SW 1271 (cell line): ENCODE measurements around the gene CFAP221.

Experiments used
- DNase-seq, 2 experiments: peaks; one replicate each; lab custom pipeline; 2025; lab: John Stamatoyannopoulos, UW

Gene CFAP221

DNA sequence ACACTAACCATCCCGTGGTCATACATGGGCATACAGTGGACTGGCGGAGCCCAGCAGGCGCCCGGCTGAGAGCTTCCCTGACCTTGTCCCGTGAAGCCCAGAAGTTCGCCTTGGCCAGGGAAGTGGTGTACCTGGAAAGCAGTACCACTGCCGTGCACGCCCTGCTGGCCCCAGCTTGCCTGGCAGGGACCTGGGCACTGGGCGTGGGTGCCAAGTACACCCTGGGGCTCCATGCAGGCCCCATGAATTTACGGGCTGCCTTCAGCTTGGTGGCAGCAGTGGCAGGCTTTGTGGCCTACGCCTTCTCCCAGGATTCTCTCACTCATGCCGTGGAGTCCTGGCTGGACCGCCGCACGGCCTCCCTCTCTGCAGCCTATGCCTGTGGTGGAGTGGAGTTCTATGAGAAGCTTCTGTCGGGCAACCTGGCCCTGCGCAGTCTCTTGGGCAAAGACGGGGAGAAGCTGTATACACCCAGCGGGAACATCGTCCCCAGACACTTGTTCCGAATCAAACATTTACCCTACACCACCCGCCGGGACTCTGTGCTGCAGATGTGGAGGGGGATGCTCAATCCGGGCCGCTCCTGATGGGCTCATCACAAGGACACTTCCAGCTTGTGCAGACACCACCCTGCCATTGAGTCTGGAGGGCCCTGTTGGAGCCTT lies 137.1 kb downstream of the CFAP221 start:
- no peak for DNase-seq

DNA sequence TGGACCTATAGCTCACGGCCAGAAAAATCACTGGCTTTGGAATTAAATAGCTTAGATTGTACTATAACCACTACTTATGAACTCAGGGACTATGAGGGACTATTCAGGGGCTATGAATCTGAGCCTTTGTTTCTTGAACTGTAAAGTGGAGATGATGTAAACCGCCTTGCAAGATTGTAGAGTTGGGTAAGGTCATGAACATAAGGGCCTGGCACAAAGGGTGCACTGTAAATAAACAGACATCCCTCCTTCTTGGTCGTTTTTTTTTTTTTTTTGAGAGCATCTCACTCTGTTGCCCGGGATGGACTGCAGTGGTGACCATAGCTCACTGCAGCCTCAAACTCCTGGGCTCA lies 137.6 kb downstream of the CFAP221 start:
- DNase-seq = no peak

DNA sequence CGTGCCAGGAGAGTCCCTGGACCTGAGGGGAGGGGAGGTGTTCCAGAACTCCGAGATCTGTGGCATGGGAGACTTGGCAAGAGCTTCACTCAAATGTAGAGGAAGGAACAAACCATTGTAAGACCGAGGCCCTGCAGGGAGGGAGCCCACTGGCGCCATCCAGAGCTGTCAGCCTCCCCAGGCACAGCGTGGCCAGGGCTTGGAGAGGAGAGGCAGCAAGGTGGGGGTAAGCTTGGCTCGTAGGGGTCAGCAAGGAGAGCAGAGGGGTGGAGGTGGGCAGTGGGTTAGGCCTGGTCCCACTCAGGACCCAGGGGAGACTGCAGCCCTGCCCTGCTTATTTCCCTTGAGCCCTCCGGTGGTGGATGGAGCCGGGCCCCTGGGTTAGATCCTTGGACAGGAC lies 138.3 kb downstream of the CFAP221 start:
- no peak for DNase-seq

DNA sequence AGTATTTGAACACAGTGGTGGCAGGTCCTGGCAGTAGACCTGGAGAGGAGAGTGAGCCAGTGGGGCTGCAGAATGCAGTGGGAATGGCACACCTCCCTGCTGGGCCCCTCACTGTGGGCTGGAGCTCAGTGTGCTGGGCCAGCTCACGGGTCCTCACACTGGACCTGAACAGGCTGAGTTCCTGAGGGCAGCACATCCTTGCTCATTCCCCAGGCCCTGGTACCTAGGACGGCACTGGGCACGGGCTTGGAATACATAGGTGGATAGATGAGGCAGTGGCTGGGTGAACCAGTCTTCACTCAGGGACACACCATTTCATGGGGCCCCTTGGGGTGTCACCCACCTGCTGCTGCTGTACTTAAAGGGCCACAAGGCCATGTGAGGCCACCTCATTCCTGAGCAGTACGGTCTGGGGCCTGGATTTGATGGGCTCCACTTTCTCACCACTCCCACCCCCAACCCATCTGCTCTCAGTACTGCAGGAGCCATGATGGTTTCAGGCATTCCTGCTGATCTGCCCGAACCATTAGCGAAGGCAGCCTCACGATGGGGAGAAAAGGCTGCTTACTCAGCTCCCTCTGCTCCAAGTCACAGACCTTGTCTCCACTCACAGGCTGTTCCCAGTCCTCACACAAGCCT lies 138.9 kb downstream of the CFAP221 start:
- DNase-seq = no peak

GRCh38 chr2:119683713-119684443 lies 139.6 kb downstream of the CFAP221 start:
- DNase-seq = no peak

DNA sequence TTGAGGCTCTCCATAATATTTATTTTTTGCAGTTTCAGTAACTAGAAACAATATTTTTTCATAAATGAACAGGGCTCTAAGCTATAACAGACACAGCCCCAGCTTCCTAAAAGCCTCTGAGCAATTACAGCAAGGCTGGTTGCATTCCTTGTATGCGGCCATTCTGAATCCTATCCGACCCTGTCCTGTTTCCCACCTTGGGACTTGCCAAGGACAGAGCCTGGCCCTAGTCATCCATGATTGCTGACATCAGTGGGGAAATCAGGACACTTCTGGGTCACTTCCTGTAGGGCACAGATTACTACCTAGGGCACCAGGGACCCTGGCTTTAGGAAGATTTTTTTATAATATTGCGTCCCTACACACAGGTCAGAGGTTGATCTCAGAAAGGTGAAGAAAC lies 140.3 kb downstream of the CFAP221 start:
- DNase-seq = no peak

DNA sequence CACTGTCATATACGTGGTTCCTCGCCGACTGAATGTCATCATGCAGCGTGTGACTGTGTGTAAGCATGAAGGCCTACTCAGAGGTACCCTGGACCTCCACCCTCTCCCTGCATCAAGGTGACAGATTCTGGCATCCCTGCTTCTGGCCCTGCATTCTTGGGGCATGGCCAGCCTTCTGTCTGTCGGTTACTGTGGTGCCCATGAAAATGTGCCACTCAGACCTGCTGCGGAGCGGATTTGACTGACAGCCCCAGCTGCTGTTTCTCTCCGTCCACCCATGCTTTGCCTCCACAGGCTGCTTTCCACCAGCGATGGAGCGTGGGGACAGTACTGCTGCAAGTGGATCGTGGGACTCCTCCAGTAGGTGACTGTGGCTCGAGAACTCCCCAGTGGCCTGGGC lies 144.4 kb downstream of the CFAP221 start:
- no peak for DNase-seq

GRCh38 chr2:119689218-119689617 lies 145.0 kb downstream of the CFAP221 start:
- DNase-seq = no peak

DNA sequence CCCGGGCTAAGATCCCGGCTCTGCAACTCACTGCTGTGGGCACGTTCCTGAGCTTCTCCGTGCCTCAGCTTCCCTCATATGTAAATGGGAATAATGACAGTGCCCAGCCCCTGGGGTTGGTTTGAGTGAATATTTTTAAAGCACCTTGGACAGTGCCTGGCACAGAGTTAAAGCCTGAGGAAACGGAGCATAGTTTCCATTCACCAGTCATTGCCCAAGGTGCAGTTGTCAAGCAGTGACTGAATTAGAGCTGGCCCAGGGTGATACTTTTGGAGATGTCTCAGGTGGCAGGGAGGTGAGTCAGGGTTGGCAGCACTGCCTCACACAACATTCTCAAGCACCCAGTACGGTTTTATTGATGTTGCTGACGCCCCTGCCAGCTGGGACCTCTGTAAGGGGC lies 146.9 kb downstream of the CFAP221 start:
- DNase-seq = no peak

DNA sequence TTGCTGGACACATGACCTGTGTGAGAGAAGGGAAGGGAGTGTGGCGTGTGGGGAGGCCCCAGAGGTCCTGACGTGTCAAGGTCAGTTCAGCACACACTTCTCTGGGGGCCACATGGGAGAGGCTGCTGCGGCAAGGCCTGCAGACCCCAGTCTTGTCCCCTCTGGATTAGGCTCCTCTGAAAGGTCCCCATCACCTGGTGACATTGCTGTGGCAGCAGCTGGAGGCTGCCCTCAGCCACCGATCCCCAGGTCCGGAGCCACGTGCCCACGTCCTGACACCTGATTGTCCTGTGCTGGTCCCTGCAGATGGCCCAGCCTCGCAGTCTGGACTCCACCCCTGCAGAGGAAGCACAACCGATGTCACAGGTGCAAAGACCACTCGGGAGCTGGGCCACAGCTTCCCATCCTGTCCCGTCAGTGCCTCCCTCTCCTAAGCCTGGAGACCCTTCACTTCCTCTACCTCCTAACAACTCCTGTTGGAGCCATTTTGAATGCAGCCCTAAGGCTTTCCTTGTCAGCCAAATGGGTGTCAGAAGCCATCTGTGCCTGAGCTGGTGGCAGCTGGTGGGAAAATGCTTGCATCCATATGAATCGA lies 147.5 kb downstream of the CFAP221 start:
- no peak for DNase-seq

GRCh38 chr2:119692310-119692709 lies 148.1 kb downstream of the CFAP221 start:
- no peak for DNase-seq

DNA sequence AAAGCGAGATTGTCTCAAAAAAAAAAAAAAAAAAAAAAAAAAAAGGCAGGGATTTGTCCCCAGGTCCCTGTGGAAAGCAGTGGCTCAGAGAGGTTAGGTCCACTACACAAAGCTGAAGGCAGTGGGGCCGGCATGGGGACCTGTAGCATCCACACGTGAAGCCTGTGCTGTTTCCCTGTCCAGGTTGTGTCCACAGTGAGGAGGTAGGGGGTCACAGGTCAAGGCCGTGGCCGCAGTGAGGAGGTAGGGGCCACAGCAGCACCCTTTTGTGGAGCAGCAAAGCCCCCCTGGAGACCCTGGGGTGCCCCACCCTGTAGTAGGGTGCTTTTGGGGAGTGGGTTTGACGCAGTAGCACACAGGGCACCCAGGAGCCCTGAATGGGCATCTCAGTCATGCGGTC lies 148.7 kb downstream of the CFAP221 start:
- DNase-seq = no peak

GRCh38 chr2:119693567-119693966 lies 149.3 kb downstream of the CFAP221 start:
- DNase-seq = no peak

GRCh38 chr2:119693967-119694366 lies 149.7 kb downstream of the CFAP221 start:
- no peak for DNase-seq

DNA sequence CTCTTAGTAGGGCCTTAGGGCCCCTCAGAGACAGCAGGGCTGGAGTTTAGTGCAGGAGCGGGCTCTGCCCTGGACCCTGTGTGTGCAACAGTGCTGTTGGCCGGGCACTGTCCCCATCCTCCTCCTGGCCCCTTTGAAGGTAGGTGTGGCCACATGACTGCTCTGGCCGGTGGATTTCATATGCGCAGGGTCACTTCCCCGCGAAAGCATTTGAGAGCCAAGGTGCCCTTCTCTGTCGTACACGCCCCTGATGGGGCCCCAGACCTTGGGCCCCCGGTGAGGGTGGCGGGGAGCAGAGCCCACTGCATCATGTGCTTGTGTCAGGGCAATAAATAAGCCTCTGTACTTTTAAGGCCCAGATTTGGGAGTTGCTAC lies 150.2 kb downstream of the CFAP221 start:
- DNase-seq = no peak

GRCh38 chr2:119694845-119695521 lies 150.7 kb downstream of the CFAP221 start:
- no peak for DNase-seq

DNA sequence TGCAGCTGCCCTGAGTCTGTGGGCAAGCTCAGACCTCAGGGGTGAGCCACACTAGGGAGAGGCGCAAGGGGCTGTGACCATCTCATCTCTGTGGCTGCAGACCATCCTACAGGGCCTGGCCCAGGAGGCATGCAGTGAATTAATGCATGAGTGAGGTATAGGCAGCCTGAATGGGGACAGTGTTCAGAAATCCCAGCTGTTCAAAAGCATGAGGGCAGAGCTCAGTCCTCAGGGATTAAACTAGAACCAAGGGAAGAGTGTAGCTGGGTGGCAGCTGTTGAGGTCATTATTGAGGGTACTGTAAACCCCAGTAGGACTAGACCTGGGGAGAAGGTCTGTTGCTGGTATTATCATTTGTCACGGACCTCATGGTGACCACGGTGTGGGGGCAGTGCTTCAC lies 151.8 kb downstream of the CFAP221 start:
- DNase-seq = no peak

- DNase-seq = no peak
These were observed 152.3 kb downstream of the CFAP221 start for GRCh38 chr2:119696494-119697030.

DNA sequence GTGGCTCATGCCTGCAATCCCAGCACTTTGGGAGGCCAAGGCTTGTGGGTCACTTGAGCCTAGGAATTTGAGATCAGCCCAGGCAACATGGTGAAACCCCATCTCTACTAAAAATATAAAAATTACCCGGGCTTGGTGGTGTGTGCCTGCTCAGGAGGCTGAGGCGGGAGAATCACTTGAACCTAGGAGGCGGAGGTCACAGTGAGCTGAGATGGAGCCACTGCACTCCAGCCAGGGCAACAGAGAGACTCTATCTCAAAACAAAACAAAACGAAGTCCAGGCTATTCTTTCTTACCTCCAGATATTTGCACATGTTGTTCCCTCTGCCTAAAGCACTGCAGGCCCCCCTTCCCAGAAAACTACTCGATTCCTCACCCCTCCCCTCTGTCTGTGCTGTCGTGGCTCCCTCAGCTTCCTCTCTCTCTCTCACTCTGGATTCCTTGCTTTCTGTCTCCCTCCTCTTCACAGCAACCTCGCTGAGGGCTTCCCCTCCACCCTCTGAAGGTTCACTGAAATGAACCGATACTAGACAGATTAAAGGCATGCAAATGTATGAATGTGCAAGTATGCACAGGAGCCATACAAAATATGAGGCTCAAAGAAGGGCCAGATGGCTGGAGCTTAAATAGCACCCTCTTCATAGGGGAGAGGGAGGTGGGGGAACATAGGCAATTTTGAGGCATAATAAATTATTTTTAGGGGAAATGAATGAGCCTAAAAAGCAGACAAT lies 153.2 kb downstream of the CFAP221 start:
- no peak for DNase-seq

- DNase-seq = no peak
These were observed 154.0 kb downstream of the CFAP221 start for GRCh38 chr2:119698246-119698645.

GRCh38 chr2:119699016-119699606 lies 154.9 kb downstream of the CFAP221 start:
- DNase-seq = no peak
